HepG2 (cell line): ENCODE results near the gene PCDHGB3. TPM values are rescaled to one million over a fixed set of nuclear protein-coding genes. Genes with fewer than 3 reads are reported as not detected.
"Not testable (repeated sequence)": the region's sequence is repeated elsewhere in the genome, so short reads cannot be mapped to it uniquely, and the experiment has no call there.

ENCODE experiments used
- ATAC-seq: fragments of 200-7000 bp; cut with Tn5 transposase; 3 replicates; pipeline ENCODE4 v1.9.1; 2020; ENCODE audit warnings: mild to moderate bottlenecking, moderate library complexity
- BruUV-seq: library from RNA; stranded (reverse); fragments of 400-500 nt; replicated peaks from 2 replicates; lab custom pipeline; 2021; lab: Mats Ljungman, UMichigan
- CTCF ChIA-PET: fragments of 300-600 bp; formaldehyde crosslinking; extraction: SDS; loops from one replicate; lab custom pipeline; 2021; ENCODE audit warnings: low total read pairs, inconsistent platforms, low intra/inter-chr PET ratio; lab: Yijun Ruan, JAX
- POLR2A ChIA-PET: fragments of 350-600 bp; sonication (Branson Sonifier 250); formaldehyde crosslinking; loops from one replicate; lab custom pipeline; 2020; ENCODE audit warnings: antibody characterized with exemption, inconsistent platforms; lab: Yijun Ruan, JAX
- DNase-seq: peaks from one replicate; pipeline ENCODE4 v3.0.0-alpha.2; 2015; ENCODE audit warnings: low spot score
- FAIRE-seq: peaks from 3 replicates; lab custom pipeline; 2011; peaks lifted over from hg19 to GRCh38; lab: Jason Lieb, UNC
- H2AFZ ChIP-seq: one replicate; pipeline ENCODE4 v1.6.1; 2011; ENCODE audit warnings: low read length, inconsistent platforms
- H3K27ac ChIP-seq: fragments of 300-600 bp; 3 replicates; pipeline ENCODE4 v1.8.0; 2011; ENCODE audit warnings: mixed run types, mild to moderate bottlenecking, mixed read lengths, low read length, inconsistent platforms; ENCODE audit not compliant: insufficient read depth; ENCODE audit errors: extremely low read length
- H3K27me3 ChIP-seq, 2 experiments: fragments of 200-600 bp in 1 of 2; 2 replicates in 1 of 2; 3 replicates in 1 of 2; pipeline versions ENCODE4 v1.6.0 to v1.8.0; 2011; ENCODE audit warnings: low read length in 2 of 2, mild to moderate bottlenecking in 2 of 2, moderate library complexity in 2 of 2, inconsistent platforms in 1 of 2; ENCODE audit not compliant: insufficient read depth in 2 of 2, control insufficient read depth in 1 of 2
- H3K36me3 ChIP-seq, 2 experiments: fragments of 200-600 bp in 1 of 2; replicated peaks in 1 of 2; 2 replicates in 1 of 2; 3 replicates in 1 of 2; pipeline versions ENCODE4 v1.5.1 to v1.8.0; 2011; ENCODE audit warnings: low read length in 2 of 2, inconsistent platforms in 1 of 2; ENCODE audit not compliant: insufficient read depth in 2 of 2, control insufficient read depth in 1 of 2
- H3K4me1 ChIP-seq: 2 replicates; pipeline ENCODE4 v1.5.1; 2012; ENCODE audit warnings: low read length, inconsistent platforms; ENCODE audit not compliant: insufficient read depth
- H3K4me2 ChIP-seq: 2 replicates; pipeline ENCODE4 v1.6.0; 2011; ENCODE audit warnings: low read depth, low read length, inconsistent platforms
- H3K4me3 ChIP-seq, 3 experiments: fragments of 200-600 bp in 1 of 3; sonication (generic), shearing (Covaris generic) in 1 of 3; replicated peaks in 1 of 3; 2 replicates each; pipeline ENCODE4 v1.5.1; 2011 to 2016; ENCODE audit warnings: low read length in 3 of 3, inconsistent platforms in 2 of 3, low read depth in 2 of 3, mild to moderate bottlenecking in 2 of 3, control low read depth in 1 of 3, mixed read lengths in 1 of 3; ENCODE audit not compliant: insufficient read depth in 1 of 3
- H3K79me2 ChIP-seq: one replicate; pipeline ENCODE4 v1.6.1; 2011; ENCODE audit warnings: low read length, inconsistent platforms; ENCODE audit not compliant: insufficient read depth
- H3K9ac ChIP-seq: 2 replicates; pipeline ENCODE4 v1.6.0; 2011; ENCODE audit warnings: mild to moderate bottlenecking, low read depth, low read length, inconsistent platforms; ENCODE audit not compliant: insufficient read depth
- H3K9me3 ChIP-seq: 2 replicates; pipeline ENCODE4 v1.5.1; 2012; ENCODE audit warnings: mild to moderate bottlenecking, low read length
- H4K20me1 ChIP-seq: 2 replicates; pipeline ENCODE4 v1.6.0; 2011; ENCODE audit warnings: inconsistent platforms, mild to moderate bottlenecking, low read length, moderate library complexity; ENCODE audit not compliant: insufficient read depth
- KLF12 ChIP-seq: sonication (generic); formaldehyde crosslinking; IDR thresholded peaks from 2 replicates; pipeline ENCODE4 v1.4.0; 2020; ENCODE audit warnings: missing genetic modification reagents, borderline replicate concordance
- WGBS: methylation state at CpG from one replicate; pipeline ENCODE4 v1.1.6; 2017; ENCODE audit warnings: low lambda C conversion rate; 5-methylcytosine and 5-hydroxymethylcytosine counted together
- in situ Hi-C: cut with HindIII; loops from 2 replicates; pipeline ENCODE4 v1.10.0; 2017; ENCODE audit warnings: low pct_unique_long_range_greater_than_20kb; ENCODE audit not compliant: extremely low pct_ligation_motif_present
- intact Hi-C: fragments of 100-400 bp; cut with micrococcal nuclease; formaldehyde crosslinking; loops from one replicate; pipeline ENCODE4 v1.10.0; 2022; ENCODE audit not compliant: unreplicated experiment
- polyA plus RNA-seq, 8 experiments: library from polyadenylated mRNA; depleted of rRNA in 3 of 8; stranded (reverse) in 7 of 8; unstranded in 1 of 8; fragments of >200 nt; fragmentation: Illumina TruSeq in 4 of 8; extraction: Trizol in 4 of 8; gene quantifications; 2 replicates each; pipeline versions ENCODE4 v1.2.1 to v1.2.3, GENCODE V29; 2011 to 2016; ENCODE audit warnings: low read depth in 4 of 8, missing spikeins in 1 of 8, mixed read lengths in 1 of 8; ENCODE audit not compliant: insufficient read depth in 1 of 8
- total RNA-seq, 5 experiments: library from RNA; depleted of rRNA; stranded (reverse); fragments of >200 nt; fragmentation: Illumina TruSeq; extraction: Trizol; gene quantifications; 2 replicates each; pipeline ENCODE4 v1.2.3, GENCODE V29; 2016; ENCODE audit warnings: low read depth in 1 of 5
- TF ChIP-seq, protein P1 (sequence below): IDR thresholded peaks from 2 replicates; pipeline ENCODE4 v1.6.1; 2016; ENCODE audit warnings: missing compliant biosample characterization, missing genetic modification reagents, borderline replicate concordance
- TF ChIP-seq, protein P2 (sequence below): sonication (generic); formaldehyde crosslinking; IDR thresholded peaks from 2 replicates; pipeline ENCODE4 v1.8.0; 2022; ENCODE audit warnings: missing genetic modification reagents, mild to moderate bottlenecking, borderline replicate concordance
- TF ChIP-seq, protein P3 (sequence below): sonication (generic); formaldehyde crosslinking; IDR thresholded peaks from 2 replicates; pipeline ENCODE4 v1.5.0; 2020; ENCODE audit warnings: missing genetic modification reagents

The PCDHGB3 gene
- total and polyA plus RNA-seq, 2 of the 13 experiments (the other 11 are each of a cell fraction or from before 2014, with no cell fraction given), result 0.40 to 0.44 TPM

DNA sequence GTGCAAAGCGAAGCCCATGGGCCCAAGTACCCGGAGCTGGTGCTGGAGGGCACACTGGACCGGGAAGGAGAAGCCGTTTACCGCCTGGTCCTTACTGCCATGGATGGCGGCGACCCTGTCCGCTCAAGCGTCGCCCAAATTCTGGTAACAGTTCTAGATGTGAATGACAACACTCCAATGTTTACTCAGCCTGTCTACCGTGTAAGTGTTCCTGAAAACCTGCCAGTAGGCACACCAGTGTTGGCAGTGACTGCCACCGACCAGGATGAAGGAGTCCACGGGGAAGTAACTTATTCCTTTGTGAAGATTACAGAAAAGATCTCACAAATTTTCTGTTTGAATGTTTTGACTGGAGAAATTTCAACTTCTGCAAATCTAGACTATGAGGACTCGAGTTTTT lies 4.6 kb downstream of the PCDHGB3 start (continued):
- TF ChIP-seq KLF12, result no peak
- TF ChIP-seq, protein P1, sequence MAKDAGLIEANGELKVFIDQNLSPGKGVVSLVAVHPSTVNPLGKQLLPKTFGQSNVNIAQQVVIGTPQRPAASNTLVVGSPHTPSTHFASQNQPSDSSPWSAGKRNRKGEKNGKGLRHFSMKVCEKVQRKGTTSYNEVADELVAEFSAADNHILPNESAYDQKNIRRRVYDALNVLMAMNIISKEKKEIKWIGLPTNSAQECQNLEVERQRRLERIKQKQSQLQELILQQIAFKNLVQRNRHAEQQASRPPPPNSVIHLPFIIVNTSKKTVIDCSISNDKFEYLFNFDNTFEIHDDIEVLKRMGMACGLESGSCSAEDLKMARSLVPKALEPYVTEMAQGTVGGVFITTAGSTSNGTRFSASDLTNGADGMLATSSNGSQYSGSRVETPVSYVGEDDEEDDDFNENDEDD (CRISPR knock-in tag), result no peak
- TF ChIP-seq, all 625 proteins: peak for 0

DNA sequence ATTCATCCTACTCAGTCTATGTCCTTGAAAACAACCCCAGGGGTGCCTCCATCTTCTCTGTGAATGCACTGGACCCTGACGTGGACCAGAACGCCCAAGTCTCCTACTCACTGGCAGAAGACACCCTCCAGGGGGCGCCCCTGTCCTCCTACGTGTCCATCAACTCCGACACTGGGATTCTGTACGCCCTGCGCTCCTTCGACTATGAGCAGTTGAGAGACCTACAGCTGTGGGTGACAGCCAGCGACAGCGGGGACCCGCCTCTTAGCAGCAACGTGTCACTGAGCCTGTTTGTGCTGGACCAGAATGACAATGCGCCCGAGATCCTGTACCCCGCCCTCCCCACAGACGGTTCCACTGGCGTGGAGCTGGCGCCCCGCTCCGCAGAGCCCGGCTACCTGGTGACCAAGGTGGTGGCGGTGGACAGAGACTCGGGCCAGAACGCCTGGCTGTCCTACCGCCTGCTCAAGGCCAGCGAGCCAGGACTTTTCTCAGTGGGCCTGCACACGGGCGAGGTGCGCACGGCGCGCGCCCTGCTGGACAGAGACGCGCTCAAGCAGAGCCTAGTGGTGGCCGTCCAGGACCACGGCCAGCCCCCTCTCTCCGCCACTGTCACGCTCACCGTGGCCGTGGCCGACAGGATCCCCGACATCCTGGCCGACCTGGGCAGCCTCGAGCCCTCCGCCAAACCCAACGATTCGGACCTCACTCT lies 5.6 kb downstream of the PCDHGB3 start:
- intact Hi-C loops, H3K4me1 ChIP-seq, POLR2A ChIA-PET, H2AFZ ChIP-seq, H3K4me2 ChIP-seq, FAIRE-seq, BruUV-seq, H3K4me3 ChIP-seq, H3K36me3 ChIP-seq, ATAC-seq, DNase-seq, H3K9ac ChIP-seq, H3K79me2 ChIP-seq, H3K27ac ChIP-seq, in situ Hi-C loops, H3K27me3 ChIP-seq, H4K20me1 ChIP-seq, CTCF ChIA-PET: not testable (repeated sequence)
- peaks cover 47% of the 10 kb centered on the region for H3K9me3 ChIP-seq
- 66% methylated on average over 18 of the region's 48 CpGs for WGBS

DNA sequence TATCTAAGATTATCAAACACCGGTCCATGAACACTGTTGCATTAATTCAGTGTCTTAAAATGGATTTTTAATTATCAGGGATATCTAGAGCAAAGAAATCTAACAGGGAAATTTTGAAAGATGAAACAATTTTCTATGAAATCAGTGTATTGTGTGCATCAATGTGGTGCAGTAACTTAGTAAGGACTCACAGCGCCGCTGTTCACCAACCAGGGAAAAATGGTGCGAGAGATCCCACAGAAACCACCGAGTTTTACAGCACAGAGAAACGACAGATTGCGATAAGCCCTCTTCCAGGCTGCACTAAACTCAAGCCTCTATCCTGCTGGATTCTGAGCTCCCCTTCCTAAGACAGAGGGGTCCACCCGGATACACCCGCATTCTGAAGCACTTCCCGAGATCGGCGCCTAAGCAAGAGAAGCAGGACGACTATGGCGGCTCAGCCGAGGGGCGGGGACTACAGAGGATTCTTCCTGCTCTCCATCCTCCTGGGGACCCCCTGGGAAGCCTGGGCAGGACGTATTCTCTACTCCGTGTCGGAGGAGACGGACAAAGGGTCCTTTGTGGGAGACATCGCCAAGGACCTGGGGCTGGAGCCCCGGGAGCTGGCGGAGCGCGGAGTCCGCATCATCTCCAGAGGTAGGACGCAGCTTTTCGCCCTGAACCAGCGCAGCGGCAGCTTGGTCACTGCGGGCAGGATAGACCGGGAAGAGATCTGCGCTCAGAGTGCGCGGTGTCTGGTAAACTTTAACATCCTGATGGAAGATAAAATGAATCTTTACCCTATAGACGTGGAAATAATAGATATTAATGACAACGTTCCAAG lies 12.6 kb downstream of the PCDHGB3 start, which contains the start of gene PCDHGA7:
Gene PCDHGA7 (plus strand): TSS at position 274 of the 826 bp plus-strand sequence. CDS start 158 bp downstream, at position 432.
- TF ChIP-seq, protein P2, sequence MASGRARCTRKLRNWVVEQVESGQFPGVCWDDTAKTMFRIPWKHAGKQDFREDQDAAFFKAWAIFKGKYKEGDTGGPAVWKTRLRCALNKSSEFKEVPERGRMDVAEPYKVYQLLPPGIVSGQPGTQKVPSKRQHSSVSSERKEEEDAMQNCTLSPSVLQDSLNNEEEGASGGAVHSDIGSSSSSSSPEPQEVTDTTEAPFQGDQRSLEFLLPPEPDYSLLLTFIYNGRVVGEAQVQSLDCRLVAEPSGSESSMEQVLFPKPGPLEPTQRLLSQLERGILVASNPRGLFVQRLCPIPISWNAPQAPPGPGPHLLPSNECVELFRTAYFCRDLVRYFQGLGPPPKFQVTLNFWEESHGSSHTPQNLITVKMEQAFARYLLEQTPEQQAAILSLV (CRISPR knock-in tag), result no peak
- TF ChIP-seq, protein P3, sequence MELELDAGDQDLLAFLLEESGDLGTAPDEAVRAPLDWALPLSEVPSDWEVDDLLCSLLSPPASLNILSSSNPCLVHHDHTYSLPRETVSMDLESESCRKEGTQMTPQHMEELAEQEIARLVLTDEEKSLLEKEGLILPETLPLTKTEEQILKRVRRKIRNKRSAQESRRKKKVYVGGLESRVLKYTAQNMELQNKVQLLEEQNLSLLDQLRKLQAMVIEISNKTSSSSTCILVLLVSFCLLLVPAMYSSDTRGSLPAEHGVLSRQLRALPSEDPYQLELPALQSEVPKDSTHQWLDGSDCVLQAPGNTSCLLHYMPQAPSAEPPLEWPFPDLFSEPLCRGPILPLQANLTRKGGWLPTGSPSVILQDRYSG (CRISPR knock-in tag), result no peak
- H2AFZ ChIP-seq, result no peak within 1 kb of the TSS
- intact Hi-C loops (no loop called here), in situ Hi-C loops (no loop called here)
- FAIRE-seq, result no peak
- no peak within 1 kb of the TSS for H3K4me2 ChIP-seq
- H3K36me3 ChIP-seq, result no peaks in the 10 kb centered on the region
- POLR2A ChIA-PET, result no interaction called here
- 75% methylated on average over 37 of the region's 37 CpGs for WGBS
- no peak for DNase-seq
- BruUV-seq, result no TSS peak
- no peaks in the 10 kb centered on the region for H3K27me3 ChIP-seq
- H3K9me3 ChIP-seq, result no peaks in the 10 kb centered on the region; the same call in 1 of the 2 replicates
- no peak within 1 kb of the TSS for H3K9ac ChIP-seq
- H3K79me2 ChIP-seq, result no peaks in the 10 kb centered on the region
- H3K4me3 ChIP-seq, result no peak within 1 kb of the TSS
- no peaks in the 10 kb centered on the region for H3K4me1 ChIP-seq
- ATAC-seq, result no peak
- H3K27ac ChIP-seq, result no peak within 1 kb of the TSS
- H4K20me1 ChIP-seq, result no peaks in the 10 kb centered on the region
- CTCF ChIA-PET, result no interaction called here
